Smooth muscle cell (in vitro differentiated cells): Measurements from ENCODE around the gene OGG1. TPM values are rescaled to one million over a fixed set of nuclear protein-coding genes. Genes with fewer than 3 reads are reported as not detected.
A peak's percentile ranks its signal among the peaks of the same experiment; 100 is the strongest.

Experiments
- DNase-seq: peaks from one replicate; lab custom pipeline; 2025; ENCODE audit not compliant: unreplicated experiment; lab: John Stamatoyannopoulos, UW
- H2AFZ ChIP-seq: fragments of 200-600 bp; sonication (generic); 2 replicates; pipeline ENCODE4 v1.6.0; 2016; ENCODE audit warnings: antibody characterized with exemption, low read depth, mild to moderate bottlenecking
- H3F3A ChIP-seq: fragments of 200-600 bp; sonication (generic); 2 replicates; pipeline ENCODE4 v1.6.0; 2017; ENCODE audit warnings: antibody characterized with exemption, low read depth
- H3K27ac ChIP-seq: fragments of 200-600 bp; sonication (generic); 2 replicates; pipeline ENCODE4 v1.5.1; 2016; ENCODE audit warnings: low read depth, mild to moderate bottlenecking
- H3K27me3 ChIP-seq: fragments of 200-600 bp; sonication (generic); 2 replicates; pipeline ENCODE4 v1.6.1; 2016; ENCODE audit warnings: low read depth, mild to moderate bottlenecking
- H3K36me3 ChIP-seq: fragments of 200-600 bp; sonication (generic); 2 replicates; pipeline ENCODE4 v1.5.1; 2016; ENCODE audit warnings: low read depth
- H3K4me1 ChIP-seq: fragments of 200-600 bp; sonication (generic); 2 replicates; pipeline ENCODE4 v1.5.1; 2016; ENCODE audit warnings: low read depth
- H3K4me2 ChIP-seq: fragments of 200-600 bp; sonication (generic); 2 replicates; pipeline ENCODE4 v1.6.0; 2016; ENCODE audit warnings: mild to moderate bottlenecking
- H3K4me3 ChIP-seq: fragments of 200-600 bp; sonication (generic); 2 replicates; pipeline ENCODE4 v1.5.1; 2016; ENCODE audit warnings: mild to moderate bottlenecking
- H3K79me2 ChIP-seq: fragments of 200-600 bp; sonication (generic); 2 replicates; pipeline ENCODE4 v1.6.0; 2016; ENCODE audit warnings: low read depth, mild to moderate bottlenecking
- H3K9ac ChIP-seq: fragments of 200-600 bp; sonication (generic); 2 replicates; pipeline ENCODE4 v1.6.0; 2016; ENCODE audit warnings: low read depth
- H3K9me3 ChIP-seq: fragments of 200-600 bp; sonication (generic); replicated peaks from 2 replicates; pipeline ENCODE4 v1.5.1; 2016; ENCODE audit warnings: low read depth
- H4K20me1 ChIP-seq: fragments of 200-600 bp; sonication (generic); 2 replicates; pipeline ENCODE4 v1.6.0; 2016; ENCODE audit warnings: low read depth
- WGBS: methylation state at CpG from one replicate; pipeline ENCODE4 v1.1.7; 2016; ENCODE audit warnings: low lambda C conversion rate; 5-methylcytosine and 5-hydroxymethylcytosine counted together
- polyA plus RNA-seq: library from polyadenylated mRNA; unstranded; fragments of >200 nt; fragmentation: Nextera tagmentation; extraction: Ambion mirVana; gene quantifications from 2 replicates; pipeline ENCODE4 v1.2.1, GENCODE V29; 2016
- total RNA-seq: library from RNA; depleted of rRNA; stranded (reverse); fragments of >200 nt; gene quantifications from 2 replicates; pipeline ENCODE4 v1.2.3, GENCODE V29; 2014
- TF ChIP-seq, protein P1 (sequence below): fragments of 200-600 bp; sonication (generic); IDR thresholded peaks from 2 replicates; pipeline ENCODE4 v1.5.1; 2017; ENCODE audit warnings: borderline replicate concordance, mild to moderate bottlenecking, antibody characterized with exemption; ENCODE audit not compliant: insufficient read depth, poor library complexity, severe bottlenecking

The OGG1 gene
- total RNA-seq = 13.4 and 16.0 TPM in 2 replicates
- polyA plus RNA-seq = 22.3 and 24.6 TPM in 2 replicates

DNA sequence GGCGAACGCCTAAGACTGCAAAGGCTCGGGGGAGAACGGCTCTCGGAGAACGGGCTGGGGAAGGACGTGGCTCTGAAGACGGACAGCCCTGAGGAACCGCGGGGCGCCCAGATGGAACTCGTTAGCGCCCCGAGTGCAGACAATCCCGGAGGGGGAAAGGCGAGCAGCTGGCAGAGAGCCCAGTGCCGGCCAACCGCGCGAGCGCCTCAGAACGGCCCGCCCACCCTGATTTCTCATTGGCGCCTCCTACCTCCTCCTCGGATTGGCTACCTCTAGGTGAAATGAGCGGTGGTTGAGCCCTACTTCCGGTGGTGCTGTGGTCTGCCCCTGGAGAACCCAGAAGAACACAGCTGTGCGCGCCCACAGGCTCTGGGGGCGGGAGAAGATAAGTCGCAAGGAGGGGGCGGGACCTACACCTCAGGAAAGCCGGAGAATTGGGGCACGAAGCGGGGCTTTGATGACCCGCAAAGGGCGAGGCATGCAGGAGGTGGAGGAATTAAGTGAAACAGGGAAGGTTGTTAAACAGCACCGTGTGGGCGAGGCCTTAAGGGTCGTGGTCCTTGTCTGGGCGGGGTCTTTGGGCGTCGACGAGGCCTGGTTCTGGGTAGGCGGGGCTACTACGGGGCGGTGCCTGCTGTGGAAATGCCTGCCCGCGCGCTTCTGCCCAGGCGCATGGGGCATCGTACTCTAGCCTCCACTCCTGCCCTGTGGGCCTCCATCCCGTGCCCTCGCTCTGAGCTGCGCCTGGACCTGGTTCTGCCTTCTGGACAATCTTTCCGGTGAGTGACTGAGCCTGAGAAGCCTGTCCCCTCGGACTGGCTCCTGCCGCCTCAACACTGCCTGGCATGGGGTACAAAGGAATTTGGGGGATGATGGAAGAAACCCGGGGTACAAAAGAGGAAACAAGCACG is at the start of gene OGG1:
TSS of gene OGG1 (plus strand) at position 308 of the 911 bp plus-strand sequence. CDS start at position 643, 335 bp downstream.
- peaks cover 28% of the 10 kb centered on the region for H3F3A ChIP-seq
- no peaks in the 10 kb centered on the region for H3K27me3 ChIP-seq
- H3K9ac ChIP-seq = peak within 1 kb of the TSS; percentile 33
- peak within 1 kb of the TSS; percentile 62 for H3K4me3 ChIP-seq
- WGBS = 1% methylated on average over 59 of the region's 60 CpGs
- H3K27ac ChIP-seq = peak within 1 kb of the TSS; percentile 63
- peak within 1 kb of the TSS; percentile 83 for H3K4me2 ChIP-seq
- H3K4me1 ChIP-seq = peaks cover 10% of the 10 kb centered on the region
- H2AFZ ChIP-seq = peak within 1 kb of the TSS; percentile 60
- H3K36me3 ChIP-seq = no peaks in the 10 kb centered on the region
- peaks cover 7% of the 10 kb centered on the region for H3K79me2 ChIP-seq
- no peaks in the 10 kb centered on the region for H4K20me1 ChIP-seq
- DNase-seq = peak; percentile 95
- TF ChIP-seq, protein P1, sequence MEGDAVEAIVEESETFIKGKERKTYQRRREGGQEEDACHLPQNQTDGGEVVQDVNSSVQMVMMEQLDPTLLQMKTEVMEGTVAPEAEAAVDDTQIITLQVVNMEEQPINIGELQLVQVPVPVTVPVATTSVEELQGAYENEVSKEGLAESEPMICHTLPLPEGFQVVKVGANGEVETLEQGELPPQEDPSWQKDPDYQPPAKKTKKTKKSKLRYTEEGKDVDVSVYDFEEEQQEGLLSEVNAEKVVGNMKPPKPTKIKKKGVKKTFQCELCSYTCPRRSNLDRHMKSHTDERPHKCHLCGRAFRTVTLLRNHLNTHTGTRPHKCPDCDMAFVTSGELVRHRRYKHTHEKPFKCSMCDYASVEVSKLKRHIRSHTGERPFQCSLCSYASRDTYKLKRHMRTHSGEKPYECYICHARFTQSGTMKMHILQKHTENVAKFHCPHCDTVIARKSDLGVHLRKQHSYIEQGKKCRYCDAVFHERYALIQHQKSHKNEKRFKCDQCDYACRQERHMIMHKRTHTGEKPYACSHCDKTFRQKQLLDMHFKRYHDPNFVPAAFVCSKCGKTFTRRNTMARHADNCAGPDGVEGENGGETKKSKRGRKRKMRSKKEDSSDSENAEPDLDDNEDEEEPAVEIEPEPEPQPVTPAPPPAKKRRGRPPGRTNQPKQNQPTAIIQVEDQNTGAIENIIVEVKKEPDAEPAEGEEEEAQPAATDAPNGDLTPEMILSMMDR = no peak
- no peaks in the 10 kb centered on the region for H3K9me3 ChIP-seq

DNA sequence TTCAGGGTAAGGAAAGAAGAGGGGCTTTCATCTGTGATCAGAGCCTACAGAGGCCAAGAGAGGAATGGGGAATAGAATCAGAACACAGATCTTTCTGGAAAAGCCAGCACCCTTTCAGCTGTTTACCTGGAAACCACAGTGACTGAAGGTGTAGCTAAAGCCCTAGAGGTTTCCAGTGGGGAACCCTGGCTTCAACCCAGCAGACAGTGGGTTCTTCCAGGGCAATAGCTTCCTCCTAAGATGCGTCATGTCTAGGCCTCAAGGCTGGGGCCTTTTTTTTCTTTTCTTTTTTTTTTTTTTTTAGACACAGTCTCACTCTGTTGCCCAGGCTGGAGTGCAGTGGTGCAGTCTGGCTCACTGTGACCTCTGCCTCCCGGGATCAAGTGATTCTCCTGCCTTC is 49.2 kb upstream of the OGG1 start:
- peaks cover 28% of the 10 kb centered on the region for H3K27me3 ChIP-seq
- H3K9ac ChIP-seq = no peak overlapping the region
- H2AFZ ChIP-seq = no peak overlapping the region
- no peaks in the 10 kb centered on the region for H3K36me3 ChIP-seq
- 97% methylated on average over 2 of the region's 2 CpGs for WGBS
- H3K4me1 ChIP-seq = peaks cover 10% of the 10 kb centered on the region
- no peak overlapping the region for H3K4me3 ChIP-seq
- TF ChIP-seq, protein P1 = no peak
- H3K79me2 ChIP-seq = no peaks in the 10 kb centered on the region
- H4K20me1 ChIP-seq = peaks cover 20% of the 10 kb centered on the region
- no peaks in the 10 kb centered on the region for H3K9me3 ChIP-seq
- H3F3A ChIP-seq = no peaks in the 10 kb centered on the region
- H3K27ac ChIP-seq = no peak overlapping the region
- no peak overlapping the region for H3K4me2 ChIP-seq
- DNase-seq = no peak

DNA sequence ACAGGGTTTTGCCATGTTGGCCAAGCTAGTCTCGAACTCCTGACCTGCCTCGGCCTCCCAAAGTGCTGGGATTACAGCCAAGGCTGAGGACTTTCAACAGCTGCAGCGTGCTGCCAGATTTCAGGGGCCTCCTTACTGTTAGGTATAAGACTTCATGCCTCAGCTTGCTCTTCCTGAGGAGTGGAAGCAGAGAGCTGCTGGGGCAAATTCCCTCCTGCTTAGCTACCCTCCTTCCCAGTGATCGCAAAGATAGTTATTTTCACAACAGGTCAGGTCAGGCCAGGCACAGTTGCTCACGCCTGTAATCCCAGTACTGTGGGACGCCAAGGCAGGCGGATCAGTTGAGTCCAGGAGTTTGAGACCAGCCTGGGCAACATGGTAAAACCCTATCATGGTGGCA is 48.7 kb upstream of the OGG1 start:
- Histone ChIP-seq H3K79me2 (no peaks in the 10 kb centered on the region), H3F3A (no peaks in the 10 kb centered on the region), H3K27ac (no peak overlapping the region), H3K9me3 (no peaks in the 10 kb centered on the region), H3K4me2 (no peak overlapping the region), H3K9ac (no peak overlapping the region), H4K20me1 (peaks cover 20% of the 10 kb centered on the region), H3K27me3 (peaks cover 28% of the 10 kb centered on the region), H2AFZ (no peak overlapping the region), H3K4me3 (no peak overlapping the region), H3K36me3 (no peaks in the 10 kb centered on the region), H3K4me1 (peaks cover 9% of the 10 kb centered on the region)
- TF ChIP-seq, protein P1 = no peak
- no peak for DNase-seq
- 88% methylated on average over 7 of the region's 7 CpGs for WGBS
